ENCODE data around the gene PCSK5.

Gene PCSK5

GRCh38 chr9:76004526-76004925, 114.1 kb downstream of the PCSK5 start:
- no peaks in the 10 kb centered on the region for H3K4me1 ChIP-seq (ENCODE audit: insufficient read depth, low read length)
- no peaks in the 10 kb centered on the region for H3K36me3 ChIP-seq (ENCODE audit: insufficient read depth, low read length)
- no peak overlapping the region for H3K9ac ChIP-seq (ENCODE audit: low read depth, low read length)
- H3K9me3 ChIP-seq (ENCODE audit: control insufficient read depth, insufficient read depth, low read length) = no peaks in the 10 kb centered on the region

- Histone ChIP-seq H3K36me3 (ENCODE audit: insufficient read depth, low read length) (no peaks in the 10 kb centered on the region), H3K4me1 (ENCODE audit: insufficient read depth, low read length) (no peaks in the 10 kb centered on the region), H3K9me3 (ENCODE audit: control insufficient read depth, insufficient read depth, low read length) (no peaks in the 10 kb centered on the region), H3K9ac (ENCODE audit: low read depth, low read length) (no peak overlapping the region)
Observed at GRCh38 chr9:76007935-76008334, 117.5 kb downstream of the PCSK5 start.

- H3K4me1 ChIP-seq (ENCODE audit: insufficient read depth, low read length) = no peaks in the 10 kb centered on the region
- H3K9ac ChIP-seq (ENCODE audit: low read depth, low read length) = no peak overlapping the region
- H3K36me3 ChIP-seq (ENCODE audit: insufficient read depth, low read length) = no peaks in the 10 kb centered on the region
Observed at GRCh38 chr9:76013809-76014208, 123.3 kb downstream of the PCSK5 start.

GRCh38 chr9:76018235-76018634, 127.8 kb downstream of the PCSK5 start:
- Histone ChIP-seq H3K9ac (ENCODE audit: low read depth, low read length) (no peak overlapping the region), H3K36me3 (ENCODE audit: insufficient read depth, low read length) (no peaks in the 10 kb centered on the region), H3K9me3 (ENCODE audit: control insufficient read depth, insufficient read depth, low read length) (no peaks in the 10 kb centered on the region), H3K4me1 (ENCODE audit: insufficient read depth, low read length) (peaks cover 5% of the 10 kb centered on the region)

More at GRCh38 chr9:76013809-76014208, 123.3 kb downstream of the PCSK5 start:
- H3K9me3 ChIP-seq (ENCODE audit: control insufficient read depth, insufficient read depth, low read length) = no peaks in the 10 kb centered on the region

GRCh38 chr9:76018761-76019160, 128.3 kb downstream of the PCSK5 start:
- Histone ChIP-seq H3K9me3 (ENCODE audit: control insufficient read depth, insufficient read depth, low read length) (no peaks in the 10 kb centered on the region), H3K36me3 (ENCODE audit: insufficient read depth, low read length) (no peaks in the 10 kb centered on the region), H3K4me1 (ENCODE audit: insufficient read depth, low read length) (peaks cover 7% of the 10 kb centered on the region), H3K9ac (ENCODE audit: low read depth, low read length) (no peak overlapping the region)

GRCh38 chr9:76020652-76021051, 130.2 kb downstream of the PCSK5 start:
- peaks cover 9% of the 10 kb centered on the region for H3K4me1 ChIP-seq (ENCODE audit: insufficient read depth, low read length)
- H3K9me3 ChIP-seq (ENCODE audit: control insufficient read depth, insufficient read depth, low read length) = no peaks in the 10 kb centered on the region
- no peak overlapping the region for H3K9ac ChIP-seq (ENCODE audit: low read depth, low read length)
- no peaks in the 10 kb centered on the region for H3K36me3 ChIP-seq (ENCODE audit: insufficient read depth, low read length)

GRCh38 chr9:76022317-76022716, 131.8 kb downstream of the PCSK5 start:
- no peaks in the 10 kb centered on the region for H3K9me3 ChIP-seq (ENCODE audit: control insufficient read depth, insufficient read depth, low read length)
- H3K4me1 ChIP-seq (ENCODE audit: insufficient read depth, low read length) = peaks cover 9% of the 10 kb centered on the region
- no peaks in the 10 kb centered on the region for H3K36me3 ChIP-seq (ENCODE audit: insufficient read depth, low read length)
- no peak overlapping the region for H3K9ac ChIP-seq (ENCODE audit: low read depth, low read length)

- Histone ChIP-seq H3K9ac (ENCODE audit: low read depth, low read length) (no peak overlapping the region), H3K36me3 (ENCODE audit: insufficient read depth, low read length) (no peaks in the 10 kb centered on the region), H3K9me3 (ENCODE audit: control insufficient read depth, insufficient read depth, low read length) (no peaks in the 10 kb centered on the region; the same call in 1 of the 2 replicates), H3K4me1 (ENCODE audit: insufficient read depth, low read length) (peaks cover 9% of the 10 kb centered on the region)
Observed at GRCh38 chr9:76023715-76024195, 133.3 kb downstream of the PCSK5 start.

- H3K4me1 ChIP-seq (ENCODE audit: insufficient read depth, low read length) = peaks cover 9% of the 10 kb centered on the region
- H3K9ac ChIP-seq (ENCODE audit: low read depth, low read length) = no peak overlapping the region
Observed at GRCh38 chr9:76025286-76025685, 134.8 kb downstream of the PCSK5 start.

GRCh38 chr9:76026796-76027195, 136.3 kb downstream of the PCSK5 start:
- Histone ChIP-seq H3K36me3 (ENCODE audit: insufficient read depth, low read length) (no peaks in the 10 kb centered on the region), H3K9me3 (ENCODE audit: control insufficient read depth, insufficient read depth, low read length) (no peaks in the 10 kb centered on the region; the same call in 1 of the 2 replicates), H3K9ac (ENCODE audit: low read depth, low read length) (no peak overlapping the region), H3K4me1 (ENCODE audit: insufficient read depth, low read length) (peaks cover 9% of the 10 kb centered on the region)

More at GRCh38 chr9:76025286-76025685, 134.8 kb downstream of the PCSK5 start:
- Histone ChIP-seq H3K9me3 (ENCODE audit: control insufficient read depth, insufficient read depth, low read length) (no peaks in the 10 kb centered on the region; the same call in 1 of the 2 replicates), H3K36me3 (ENCODE audit: insufficient read depth, low read length) (no peaks in the 10 kb centered on the region)

GRCh38 chr9:76027416-76027815, 136.9 kb downstream of the PCSK5 start:
- Histone ChIP-seq H3K9ac (ENCODE audit: low read depth, low read length) (no peak overlapping the region), H3K4me1 (ENCODE audit: insufficient read depth, low read length) (peaks cover 6% of the 10 kb centered on the region), H3K9me3 (ENCODE audit: control insufficient read depth, insufficient read depth, low read length) (no peaks in the 10 kb centered on the region; the same call in 1 of the 2 replicates), H3K36me3 (ENCODE audit: insufficient read depth, low read length) (no peaks in the 10 kb centered on the region)

- Histone ChIP-seq H3K4me1 (ENCODE audit: insufficient read depth, low read length) (0 out of 2 replicates have a peak, but pooled peaks cover 3% of the 10 kb centered on the region), H3K9ac (ENCODE audit: low read depth, low read length) (no peak overlapping the region)
Observed at GRCh38 chr9:76027861-76028260, 137.4 kb downstream of the PCSK5 start.

GRCh38 chr9:76032038-76032796, 141.7 kb downstream of the PCSK5 start:
- Histone ChIP-seq H3K36me3 (ENCODE audit: insufficient read depth, low read length) (no peaks in the 10 kb centered on the region; the same call in 1 of the 2 replicates), H3K9me3 (ENCODE audit: control insufficient read depth, insufficient read depth, low read length) (no peaks in the 10 kb centered on the region; the same call in 1 of the 2 replicates), H3K4me1 (ENCODE audit: insufficient read depth, low read length) (peaks cover 4% of the 10 kb centered on the region; the same call in 1 of the 2 replicates), H3K9ac (ENCODE audit: low read depth, low read length) (no peak overlapping the region)

More at GRCh38 chr9:76027861-76028260, 137.4 kb downstream of the PCSK5 start:
- H3K36me3 ChIP-seq (ENCODE audit: insufficient read depth, low read length) = no peaks in the 10 kb centered on the region
- H3K9me3 ChIP-seq (ENCODE audit: control insufficient read depth, insufficient read depth, low read length) = no peaks in the 10 kb centered on the region; the same call in 1 of the 2 replicates

- H3K9ac ChIP-seq (ENCODE audit: low read depth, low read length) = no peak overlapping the region
- H3K9me3 ChIP-seq (ENCODE audit: control insufficient read depth, insufficient read depth, low read length) = no peaks in the 10 kb centered on the region
- no peaks in the 10 kb centered on the region; the same call in 1 of the 2 replicates for H3K36me3 ChIP-seq (ENCODE audit: insufficient read depth, low read length)
- H3K4me1 ChIP-seq (ENCODE audit: insufficient read depth, low read length) = peaks cover 5% of the 10 kb centered on the region; the same call in 1 of the 2 replicates
Observed at GRCh38 chr9:76032797-76033373, 142.4 kb downstream of the PCSK5 start.
